ENCODE data around the gene TYK2.
"Not testable (repeated sequence)": the region's sequence is repeated elsewhere in the genome, so short reads cannot be mapped to it uniquely, and the experiment has no call there.

Gene TYK2

DNA sequence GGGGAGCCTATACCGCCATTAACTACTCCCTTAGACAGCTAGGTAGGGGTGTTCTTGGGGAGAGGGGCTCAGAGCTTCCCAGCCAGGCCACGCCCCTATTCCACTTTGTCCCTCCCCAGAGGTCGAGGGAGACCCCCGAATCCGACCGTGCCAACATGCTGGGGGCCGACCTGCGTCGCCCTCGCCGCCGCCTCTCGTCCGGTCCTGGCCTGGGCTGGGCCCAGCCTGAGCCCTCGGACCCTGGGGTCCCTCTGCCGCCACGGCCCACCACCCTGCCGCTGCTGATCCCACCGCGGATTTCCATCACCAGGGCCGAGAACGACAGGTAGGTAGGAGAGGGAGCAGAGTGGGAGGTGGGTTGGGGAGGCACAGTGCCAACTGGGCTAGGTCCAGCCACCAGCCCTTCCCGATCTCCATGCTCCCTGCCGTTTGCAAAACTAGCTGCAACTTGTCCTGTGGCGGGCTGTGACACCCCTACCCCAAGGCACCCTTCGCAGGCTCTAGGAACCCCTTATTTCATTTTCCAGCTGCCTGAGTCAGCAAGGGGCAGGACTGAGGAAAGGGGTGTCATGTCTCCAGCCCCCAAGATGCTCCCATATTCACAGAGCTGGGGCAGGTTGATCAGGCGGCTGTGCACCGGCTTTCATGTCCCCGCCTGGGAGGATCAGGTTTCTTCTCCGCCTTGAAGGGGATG lies 37.3 kb upstream of the TYK2 start:
- H3K4me2 ChIP-seq: peak overlapping the region; percentile 93; the same call in 1 of the 2 replicates
- no peaks in the 10 kb centered on the region for H4K20me1 ChIP-seq (ENCODE audit: insufficient read depth)
- H3K36me3 ChIP-seq (ENCODE audit: insufficient read depth): no peaks in the 10 kb centered on the region
- H3K9ac ChIP-seq: no peak overlapping the region
- H3K4me1 ChIP-seq (ENCODE audit: low read depth, poor library complexity, severe bottlenecking): peaks cover 61% of the 10 kb centered on the region
- TF ChIP-seq, protein P1, sequence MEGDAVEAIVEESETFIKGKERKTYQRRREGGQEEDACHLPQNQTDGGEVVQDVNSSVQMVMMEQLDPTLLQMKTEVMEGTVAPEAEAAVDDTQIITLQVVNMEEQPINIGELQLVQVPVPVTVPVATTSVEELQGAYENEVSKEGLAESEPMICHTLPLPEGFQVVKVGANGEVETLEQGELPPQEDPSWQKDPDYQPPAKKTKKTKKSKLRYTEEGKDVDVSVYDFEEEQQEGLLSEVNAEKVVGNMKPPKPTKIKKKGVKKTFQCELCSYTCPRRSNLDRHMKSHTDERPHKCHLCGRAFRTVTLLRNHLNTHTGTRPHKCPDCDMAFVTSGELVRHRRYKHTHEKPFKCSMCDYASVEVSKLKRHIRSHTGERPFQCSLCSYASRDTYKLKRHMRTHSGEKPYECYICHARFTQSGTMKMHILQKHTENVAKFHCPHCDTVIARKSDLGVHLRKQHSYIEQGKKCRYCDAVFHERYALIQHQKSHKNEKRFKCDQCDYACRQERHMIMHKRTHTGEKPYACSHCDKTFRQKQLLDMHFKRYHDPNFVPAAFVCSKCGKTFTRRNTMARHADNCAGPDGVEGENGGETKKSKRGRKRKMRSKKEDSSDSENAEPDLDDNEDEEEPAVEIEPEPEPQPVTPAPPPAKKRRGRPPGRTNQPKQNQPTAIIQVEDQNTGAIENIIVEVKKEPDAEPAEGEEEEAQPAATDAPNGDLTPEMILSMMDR (conservative IDR thresholded peaks at IDR 0.05; ENCODE audit: low read depth, low read length): no peak
- H3K79me2 ChIP-seq (ENCODE audit: insufficient read depth, low read depth): peaks cover 16% of the 10 kb centered on the region; the same call in 1 of the 2 replicates
- H2AFZ ChIP-seq (ENCODE audit: low read depth): no peak overlapping the region
- no peak overlapping the region for H3K27ac ChIP-seq
- no peak overlapping the region for H3K4me3 ChIP-seq (IDR thresholded peaks at IDR 0.05; ENCODE audit: insufficient read depth, low read depth, low read length)
- H3K27me3 ChIP-seq (ENCODE audit: insufficient read depth, low read depth): no peaks in the 10 kb centered on the region; the same call in 1 of the 2 replicates

DNA sequence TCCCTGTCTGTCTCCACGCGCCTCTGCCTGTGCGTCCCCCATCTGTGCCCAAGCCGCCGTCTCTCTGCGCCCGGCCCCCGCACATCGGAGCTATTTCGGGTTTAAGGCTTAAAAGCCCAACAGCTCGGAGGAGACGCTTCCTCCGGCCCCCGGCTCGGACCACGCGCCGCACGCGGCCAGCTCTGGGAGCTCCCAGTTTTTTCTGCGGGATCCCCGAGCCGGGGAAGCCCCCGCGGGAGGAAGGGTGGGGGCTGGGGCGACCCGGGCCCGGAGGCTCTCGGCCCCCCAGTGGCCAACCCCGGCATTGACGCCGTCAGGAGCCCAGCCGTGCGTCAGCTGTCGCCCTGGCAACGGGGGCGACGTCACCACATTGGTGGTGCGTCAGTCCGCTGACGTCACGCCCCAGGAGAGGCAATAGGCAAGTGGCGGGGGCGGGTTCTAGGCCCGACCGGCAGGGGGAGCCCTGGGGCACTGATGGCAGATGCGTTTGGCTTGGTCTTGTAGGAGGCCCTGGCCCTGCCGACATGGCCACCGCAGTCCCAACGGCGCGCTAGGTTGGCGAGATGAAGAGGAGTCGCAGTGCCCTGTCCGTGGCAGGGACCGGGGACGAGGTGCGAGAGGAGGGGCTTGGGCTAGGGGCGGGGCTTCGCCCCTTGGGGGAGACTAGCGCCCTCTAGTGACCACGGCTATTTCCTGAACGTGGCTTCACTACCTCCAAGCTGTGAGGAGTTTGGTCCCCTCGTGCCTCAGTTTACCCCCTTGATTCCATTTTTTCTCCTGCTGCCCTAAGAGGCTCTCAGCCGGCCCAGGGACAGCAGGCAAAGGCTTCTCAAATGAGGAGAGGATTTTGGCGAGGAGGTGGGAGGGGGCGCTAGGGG lies 36.2 kb upstream of the TYK2 start:
- peaks cover 63% of the 10 kb centered on the region for H3K4me1 ChIP-seq (ENCODE audit: low read depth, poor library complexity, severe bottlenecking)
- H3K9ac ChIP-seq: peak overlapping the region; percentile 75
- H3K4me3 ChIP-seq (IDR thresholded peaks at IDR 0.05; ENCODE audit: insufficient read depth, low read depth, low read length): no peak overlapping the region
- TF ChIP-seq, protein P1 (conservative IDR thresholded peaks at IDR 0.05; ENCODE audit: low read depth, low read length): peak; percentile 99
- peak overlapping the region; percentile 78 for H3K27ac ChIP-seq
- H3K36me3 ChIP-seq (ENCODE audit: insufficient read depth): no peaks in the 10 kb centered on the region
- H2AFZ ChIP-seq (ENCODE audit: low read depth): peak overlapping the region; percentile 47; the same call in 1 of the 2 replicates
- peaks cover 11% of the 10 kb centered on the region; the same call in 1 of the 2 replicates for H3K79me2 ChIP-seq (ENCODE audit: insufficient read depth, low read depth)
- H3K27me3 ChIP-seq (ENCODE audit: insufficient read depth, low read depth): no peaks in the 10 kb centered on the region; the same call in 1 of the 2 replicates
- peak overlapping the region; percentile 61 for H3K4me2 ChIP-seq
- H4K20me1 ChIP-seq (ENCODE audit: insufficient read depth): no peaks in the 10 kb centered on the region

DNA sequence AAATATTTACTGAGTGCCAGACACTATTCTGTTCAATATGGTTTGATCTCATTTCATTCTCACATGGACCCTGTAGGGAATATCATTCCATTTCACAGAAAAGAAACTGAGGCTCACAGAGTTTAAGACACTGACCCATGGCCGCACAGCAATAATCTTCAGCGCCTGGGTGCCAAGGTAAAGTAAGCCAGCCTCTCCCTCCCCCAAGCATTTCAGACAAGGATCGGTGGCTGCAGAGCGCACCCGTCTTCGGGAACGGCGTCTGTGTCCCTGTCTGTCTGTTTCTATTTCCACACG lies 35.7 kb upstream of the TYK2 start:
- Histone ChIP-seq H3K4me1 (ENCODE audit: low read depth, poor library complexity, severe bottlenecking) (peaks cover 65% of the 10 kb centered on the region), H3K27ac (peak overlapping the region; percentile 78), H3K79me2 (ENCODE audit: insufficient read depth, low read depth) (peaks cover 11% of the 10 kb centered on the region; the same call in 1 of the 2 replicates), H3K9ac (peak overlapping the region; percentile 75), H2AFZ (ENCODE audit: low read depth) (peak overlapping the region; percentile 47; the same call in 1 of the 2 replicates), H3K27me3 (ENCODE audit: insufficient read depth, low read depth) (no peaks in the 10 kb centered on the region; the same call in 1 of the 2 replicates), H4K20me1 (ENCODE audit: insufficient read depth) (no peaks in the 10 kb centered on the region), H3K4me3 (IDR thresholded peaks at IDR 0.05; ENCODE audit: insufficient read depth, low read depth, low read length) (no peak overlapping the region), H3K4me2 (peak overlapping the region; percentile 61), H3K36me3 (ENCODE audit: insufficient read depth) (no peaks in the 10 kb centered on the region)
- TF ChIP-seq, protein P1 (conservative IDR thresholded peaks at IDR 0.05; ENCODE audit: low read depth, low read length): no peak

DNA sequence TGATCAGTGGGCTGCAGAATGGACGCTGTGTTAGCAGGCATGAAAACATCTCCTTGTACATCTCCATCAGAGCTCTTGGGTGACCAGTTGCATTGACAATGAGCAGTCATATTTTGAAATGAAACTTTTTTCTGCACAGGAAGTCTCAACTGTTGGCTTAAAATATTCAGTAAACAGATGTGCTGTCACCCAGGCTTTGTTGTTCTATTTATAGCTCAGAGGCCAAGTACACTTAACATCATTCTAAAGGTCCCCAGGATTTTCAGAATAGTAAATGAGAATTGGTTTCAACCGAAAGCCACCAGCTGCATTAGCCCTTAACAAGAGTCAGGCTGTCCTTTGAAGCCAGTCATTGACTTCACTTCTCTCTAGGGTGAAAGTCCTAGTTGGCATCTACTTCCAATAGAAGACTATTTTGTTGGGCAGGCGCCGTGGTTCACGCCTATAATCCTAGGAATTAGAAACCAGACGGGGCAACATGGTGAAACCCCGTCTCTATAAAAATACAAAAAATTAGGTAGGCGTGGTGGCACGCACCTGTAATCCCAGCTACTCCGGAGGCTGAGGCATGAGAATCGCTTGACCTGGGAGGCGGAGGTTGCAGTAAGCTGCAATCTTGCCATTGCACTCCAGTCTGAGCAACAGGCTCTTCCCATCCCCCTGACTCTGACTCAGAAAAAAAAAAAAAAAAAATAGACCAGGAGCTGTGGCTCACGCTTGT lies 32.0 kb upstream of the TYK2 start:
- H3K4me2 ChIP-seq: peak overlapping the region; percentile 91
- H3K4me1 ChIP-seq (ENCODE audit: low read depth, poor library complexity, severe bottlenecking): peaks cover 77% of the 10 kb centered on the region
- H2AFZ ChIP-seq (ENCODE audit: low read depth): no peak overlapping the region
- TF ChIP-seq, protein P1 (conservative IDR thresholded peaks at IDR 0.05; ENCODE audit: low read depth, low read length): no peak
- H3K27me3 ChIP-seq (ENCODE audit: insufficient read depth, low read depth): no peaks in the 10 kb centered on the region
- H3K27ac ChIP-seq: peak overlapping the region; percentile 100
- H3K9ac ChIP-seq: peak overlapping the region; percentile 73; the same call in 1 of the 2 replicates
- peaks cover 11% of the 10 kb centered on the region; the same call in 1 of the 2 replicates for H3K79me2 ChIP-seq (ENCODE audit: insufficient read depth, low read depth)
- no peaks in the 10 kb centered on the region for H3K36me3 ChIP-seq (ENCODE audit: insufficient read depth)
- H3K4me3 ChIP-seq (IDR thresholded peaks at IDR 0.05; ENCODE audit: insufficient read depth, low read depth, low read length): no peak overlapping the region
- no peaks in the 10 kb centered on the region for H4K20me1 ChIP-seq (ENCODE audit: insufficient read depth)

DNA sequence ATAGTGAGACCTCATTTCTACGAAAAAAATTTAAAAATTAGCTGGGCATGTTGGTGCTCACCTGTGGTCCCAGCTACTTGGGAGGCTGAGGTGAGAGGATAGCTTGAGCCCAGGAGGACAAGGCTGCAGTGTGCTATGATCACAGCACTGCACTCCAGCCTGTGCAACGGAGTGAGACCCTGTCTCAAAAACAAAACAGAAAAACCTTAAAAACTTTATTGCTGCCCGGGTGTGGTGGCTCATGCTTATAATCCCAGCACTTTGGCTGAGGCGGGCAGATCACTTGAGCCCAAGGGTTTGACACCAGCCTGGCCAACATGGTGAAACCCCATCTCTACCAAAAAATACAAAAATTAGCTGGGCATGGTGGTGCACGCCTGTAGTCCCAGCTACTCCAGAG lies 30.9 kb upstream of the TYK2 start:
- peak overlapping the region; percentile 100 for H3K27ac ChIP-seq
- H3K36me3 ChIP-seq (ENCODE audit: insufficient read depth); H4K20me1 ChIP-seq (ENCODE audit: insufficient read depth); H3K4me3 ChIP-seq (IDR thresholded peaks at IDR 0.05; ENCODE audit: insufficient read depth, low read depth, low read length); H2AFZ ChIP-seq (ENCODE audit: low read depth); H3K27me3 ChIP-seq (ENCODE audit: insufficient read depth, low read depth): not testable (repeated sequence)
- peak overlapping the region; percentile 91; the same call in 1 of the 2 replicates for H3K4me2 ChIP-seq
- H3K4me1 ChIP-seq (ENCODE audit: low read depth, poor library complexity, severe bottlenecking): peaks cover 74% of the 10 kb centered on the region
- H3K79me2 ChIP-seq (ENCODE audit: insufficient read depth, low read depth): peaks cover 11% of the 10 kb centered on the region; the same call in 1 of the 2 replicates
- peak overlapping the region; percentile 73; the same call in 1 of the 2 replicates for H3K9ac ChIP-seq

Measured in KMS-11 (cell line).